Dermis microvascular lymphatic vessel endothelial cell (primary cell): ENCODE results near the gene NPY5R. TPM values are rescaled to one million over a fixed set of nuclear protein-coding genes. Genes with fewer than 3 reads are reported as not detected.

Experiments used
- DNase-seq, 2 donors: peaks; one replicate each; pipeline versions ENCODE4 v3.0.0 to v3.0.0-alpha.2; 2010; ENCODE audit warnings: low read depth in 2 of 2
- total RNA-seq: library from RNA; depleted of rRNA; stranded (reverse); fragments of >200 nt; gene quantifications from 2 replicates; pipeline ENCODE4 v1.2.1, GENCODE V29; 2014

NPY5R gene
- not detected in 2 replicates for total RNA-seq

- no peak for DNase-seq
These were observed at the start of gene NPY5R for GRCh38 chr4:163343604-163344146. Gene NPY5R (plus strand): TSS chr4:163343892. CDS start chr4:163350274, 6,382 bp downstream.

GRCh38 chr4:163295138-163295537 lies 48.6 kb upstream of the NPY5R start:
- DNase-seq: no peak

GRCh38 chr4:163300445-163300844 lies 43.2 kb upstream of the NPY5R start:
- DNase-seq: no peak

GRCh38 chr4:163303069-163303468 lies 40.6 kb upstream of the NPY5R start:
- DNase-seq: no peak

- DNase-seq: no peak
These were observed 34.2 kb upstream of the NPY5R start for GRCh38 chr4:163309466-163309865.

GRCh38 chr4:163317110-163317509 lies 26.6 kb upstream of the NPY5R start:
- DNase-seq: no peak

GRCh38 chr4:163330916-163331628 lies 12.6 kb upstream of the NPY5R start:
- DNase-seq: no peak

GRCh38 chr4:163331629-163332376 lies 11.9 kb upstream of the NPY5R start:
- peak in 1 of 2 donors; percentile 15 for DNase-seq

GRCh38 chr4:163332526-163333406 lies 10.9 kb upstream of the NPY5R start, which contains the start of gene NPY1R:
Gene NPY1R (minus strand): TSS chr4:163332596. CDS start chr4:163326554, 6,042 bp downstream.
- DNase-seq: peak; percentile 70 to 82

GRCh38 chr4:163335384-163335783 lies 8.3 kb upstream of the NPY5R start:
- DNase-seq: no peak

- DNase-seq: no peak
These were observed 744 bp downstream of the NPY5R start for GRCh38 chr4:163344147-163345125.

GRCh38 chr4:163350672-163351071 lies 7.0 kb downstream of the NPY5R start:
- DNase-seq: no peak

GRCh38 chr4:163353054-163353453 lies 9.4 kb downstream of the NPY5R start:
- DNase-seq: no peak

- no peak for DNase-seq
These were observed 12.4 kb downstream of the NPY5R start for GRCh38 chr4:163356104-163356503.

- no peak for DNase-seq
These were observed 24.0 kb downstream of the NPY5R start for GRCh38 chr4:163367651-163368050.

- no peak for DNase-seq
These were observed 28.3 kb downstream of the NPY5R start for GRCh38 chr4:163372029-163372428.

GRCh38 chr4:163378661-163379060 lies 35.0 kb downstream of the NPY5R start:
- no peak for DNase-seq

GRCh38 chr4:163380703-163381102 lies 37.0 kb downstream of the NPY5R start:
- DNase-seq: no peak

GRCh38 chr4:163382178-163382869 lies 38.6 kb downstream of the NPY5R start:
- DNase-seq: no peak

GRCh38 chr4:163384434-163384833 lies 40.7 kb downstream of the NPY5R start:
- no peak for DNase-seq
